Type B pancreatic cell (in vitro differentiated cells): Measurements from ENCODE around the gene RICTOR. TPM values are rescaled to one million over a fixed set of nuclear protein-coding genes. Genes with fewer than 3 reads are reported as not detected.

Experiments
- DNase-seq: peaks from one replicate; pipeline ENCODE4 v3.0.0; 2021; ENCODE audit warnings: mixed read lengths; ENCODE audit not compliant: unreplicated experiment; ENCODE audit errors: extremely low spot score
- H3K27ac Mint-ChIP-seq: 2 replicates; pipeline ENCODE4 v1.8.0; 2021; ENCODE audit warnings: mild to moderate bottlenecking, mixed read lengths
- H3K27me3 Mint-ChIP-seq: 2 replicates; pipeline ENCODE4 v1.8.0; 2021; ENCODE audit warnings: mixed read lengths
- H3K36me3 Mint-ChIP-seq: 2 replicates; pipeline ENCODE4 v1.8.0; 2021; ENCODE audit warnings: mixed read lengths
- H3K4me1 Mint-ChIP-seq: one replicate; pipeline ENCODE4 v1.8.0; 2021; ENCODE audit warnings: mixed read lengths; ENCODE audit not compliant: unreplicated experiment
- H3K4me3 Mint-ChIP-seq: 2 replicates; pipeline ENCODE4 v1.8.0; 2021; ENCODE audit warnings: mild to moderate bottlenecking, mixed read lengths
- H3K9me3 Mint-ChIP-seq: 2 replicates; pipeline ENCODE4 v1.8.0; 2021; ENCODE audit warnings: mixed read lengths
- total RNA-seq: library from RNA; stranded (reverse); gene quantifications from 2 replicates; pipeline ENCODE4 v1.2.1, GENCODE V29; 2021; ENCODE audit warnings: low replicate concordance
- TF ChIP-seq, protein P1 (sequence below): fragments of 200-600 bp; sonication (generic); conservative IDR thresholded peaks from 2 replicates; pipeline ENCODE4 v1.5.0; 2021; ENCODE audit warnings: antibody characterized with exemption, mild to moderate bottlenecking

Gene RICTOR
- total RNA-seq, 1 donor from 2014 or later = 31.8 TPM

DNA sequence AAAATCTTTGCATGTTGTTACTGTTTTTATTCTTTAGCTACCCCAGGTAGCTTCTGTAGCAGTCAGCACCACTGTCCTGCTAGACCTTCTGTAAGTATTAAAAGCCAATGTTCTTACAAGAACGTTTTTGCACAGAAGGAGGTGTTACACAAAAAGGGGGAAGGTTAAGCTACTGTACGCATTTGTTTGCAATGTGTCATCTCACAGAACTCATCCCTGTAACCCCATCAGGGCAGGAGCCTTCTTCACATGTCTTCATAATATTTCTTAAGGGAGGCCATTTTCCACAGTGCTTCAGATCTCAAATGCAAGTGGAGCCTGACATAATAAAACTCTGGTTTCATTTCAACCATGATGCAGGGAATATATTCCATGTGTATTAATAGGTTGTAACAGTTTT, 160.5 kb downstream of the RICTOR start:
- no peak overlapping the region for H3K4me3 Mint-ChIP-seq
- no peak for DNase-seq

DNA sequence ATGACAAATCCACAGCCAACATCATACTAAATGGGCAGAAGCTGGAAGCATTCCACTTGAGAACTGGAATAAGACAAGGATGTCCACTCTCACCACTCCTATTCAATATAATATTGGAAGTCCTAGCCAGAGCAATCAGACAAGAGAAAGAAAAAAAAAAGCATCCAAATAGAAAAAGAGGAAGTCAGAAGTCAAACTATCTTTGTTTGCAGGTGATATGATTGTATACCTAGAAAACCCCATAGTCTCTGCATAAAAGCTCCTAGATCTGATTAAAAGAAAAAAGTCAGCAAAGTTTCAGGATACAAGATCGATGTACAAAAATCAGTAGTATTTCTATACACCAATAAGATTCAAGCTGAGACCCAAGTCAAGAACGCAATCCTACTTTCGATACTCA, 162.3 kb downstream of the RICTOR start:
- no peak overlapping the region for H3K4me3 Mint-ChIP-seq
- no peak overlapping the region for H3K27ac Mint-ChIP-seq
- H3K4me1 Mint-ChIP-seq = no peaks in the 10 kb centered on the region
- no peaks in the 10 kb centered on the region for H3K9me3 Mint-ChIP-seq
- H3K27me3 Mint-ChIP-seq = peaks cover 5% of the 10 kb centered on the region
- DNase-seq = no peak
- H3K36me3 Mint-ChIP-seq = no peaks in the 10 kb centered on the region
- TF ChIP-seq, protein P1, sequence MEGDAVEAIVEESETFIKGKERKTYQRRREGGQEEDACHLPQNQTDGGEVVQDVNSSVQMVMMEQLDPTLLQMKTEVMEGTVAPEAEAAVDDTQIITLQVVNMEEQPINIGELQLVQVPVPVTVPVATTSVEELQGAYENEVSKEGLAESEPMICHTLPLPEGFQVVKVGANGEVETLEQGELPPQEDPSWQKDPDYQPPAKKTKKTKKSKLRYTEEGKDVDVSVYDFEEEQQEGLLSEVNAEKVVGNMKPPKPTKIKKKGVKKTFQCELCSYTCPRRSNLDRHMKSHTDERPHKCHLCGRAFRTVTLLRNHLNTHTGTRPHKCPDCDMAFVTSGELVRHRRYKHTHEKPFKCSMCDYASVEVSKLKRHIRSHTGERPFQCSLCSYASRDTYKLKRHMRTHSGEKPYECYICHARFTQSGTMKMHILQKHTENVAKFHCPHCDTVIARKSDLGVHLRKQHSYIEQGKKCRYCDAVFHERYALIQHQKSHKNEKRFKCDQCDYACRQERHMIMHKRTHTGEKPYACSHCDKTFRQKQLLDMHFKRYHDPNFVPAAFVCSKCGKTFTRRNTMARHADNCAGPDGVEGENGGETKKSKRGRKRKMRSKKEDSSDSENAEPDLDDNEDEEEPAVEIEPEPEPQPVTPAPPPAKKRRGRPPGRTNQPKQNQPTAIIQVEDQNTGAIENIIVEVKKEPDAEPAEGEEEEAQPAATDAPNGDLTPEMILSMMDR = no peak

More for the DNA sequence above, 160.5 kb downstream of the RICTOR start:
- no peak overlapping the region for H3K27ac Mint-ChIP-seq
- TF ChIP-seq, protein P1 = no peak
- no peaks in the 10 kb centered on the region for H3K4me1 Mint-ChIP-seq
- peaks cover 7% of the 10 kb centered on the region for H3K27me3 Mint-ChIP-seq
- no peaks in the 10 kb centered on the region for H3K9me3 Mint-ChIP-seq
- H3K36me3 Mint-ChIP-seq = no peaks in the 10 kb centered on the region

DNA sequence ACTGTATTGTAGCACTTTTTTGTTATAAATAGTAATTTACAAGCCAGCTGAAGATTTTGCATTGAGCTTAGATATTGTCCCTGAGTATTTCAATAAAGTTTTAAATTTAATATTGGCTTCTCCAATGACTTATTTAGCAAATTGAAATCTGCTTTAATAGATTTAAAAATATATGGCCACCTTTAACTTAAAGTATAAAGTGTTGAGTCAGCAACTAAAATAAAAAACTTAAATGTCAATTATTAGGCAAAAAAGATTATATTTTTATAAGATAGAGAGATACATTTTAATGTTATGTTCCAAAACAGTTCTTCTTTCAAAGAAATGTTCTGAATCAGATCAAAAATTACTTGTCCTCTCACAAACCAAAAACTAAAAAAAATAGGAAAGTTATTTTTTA, 167.7 kb downstream of the RICTOR start:
- Mint-ChIP-seq H3K27me3 (no peaks in the 10 kb centered on the region), H3K4me1 (no peaks in the 10 kb centered on the region), H3K36me3 (no peaks in the 10 kb centered on the region), H3K27ac (no peak overlapping the region), H3K9me3 (no peaks in the 10 kb centered on the region), H3K4me3 (no peak overlapping the region)
- DNase-seq = no peak
- TF ChIP-seq, protein P1 = no peak

DNA sequence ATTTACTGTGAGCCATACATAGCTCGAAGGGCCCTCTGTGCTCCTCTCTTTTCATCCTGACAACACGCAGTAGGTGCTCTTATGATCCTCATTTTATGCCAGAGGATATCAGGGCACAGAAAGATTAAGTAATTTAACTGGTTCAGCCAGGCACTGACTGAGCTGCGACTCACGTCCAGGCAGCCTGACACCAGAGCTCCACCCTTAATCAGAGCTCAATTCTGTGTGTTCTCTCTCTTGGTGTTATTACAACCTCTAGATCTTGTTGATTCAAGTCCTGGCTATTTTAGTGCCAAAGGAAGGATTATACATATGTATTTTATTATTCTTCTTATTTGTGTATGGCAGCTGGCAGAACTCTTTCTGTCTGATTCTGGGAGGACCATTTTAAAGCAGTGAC, 168.7 kb downstream of the RICTOR start:
- Mint-ChIP-seq H3K27me3 (no peaks in the 10 kb centered on the region), H3K4me3 (no peak overlapping the region), H3K9me3 (no peaks in the 10 kb centered on the region), H3K27ac (no peak overlapping the region), H3K36me3 (no peaks in the 10 kb centered on the region), H3K4me1 (no peaks in the 10 kb centered on the region)
- no peak for DNase-seq
- TF ChIP-seq, protein P1 = no peak

DNA sequence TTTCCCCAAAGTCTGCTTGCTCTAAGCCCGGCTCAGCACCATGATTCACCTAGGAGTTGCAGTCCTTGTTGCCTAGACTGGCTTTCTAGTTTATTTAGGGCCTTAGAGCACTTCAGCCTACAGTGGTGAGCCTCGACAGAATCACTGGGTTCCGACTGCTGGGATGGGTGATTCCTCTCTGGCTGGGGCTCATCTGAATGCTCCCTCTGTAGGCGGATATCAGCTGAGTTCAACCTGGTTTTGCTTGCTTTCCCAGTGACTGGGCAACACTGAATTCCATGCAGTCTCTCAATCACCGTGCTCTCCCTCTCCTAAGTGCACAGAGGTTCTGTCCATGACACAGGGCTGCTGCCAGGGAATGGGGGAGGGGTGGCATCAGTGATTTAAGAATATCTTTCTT, 174.3 kb downstream of the RICTOR start:
- Mint-ChIP-seq H3K27me3 (no peaks in the 10 kb centered on the region), H3K4me1 (no peaks in the 10 kb centered on the region), H3K4me3 (no peak overlapping the region), H3K27ac (no peak overlapping the region), H3K36me3 (no peaks in the 10 kb centered on the region), H3K9me3 (no peaks in the 10 kb centered on the region)
- TF ChIP-seq, protein P1 = no peak
- DNase-seq = no peak

DNA sequence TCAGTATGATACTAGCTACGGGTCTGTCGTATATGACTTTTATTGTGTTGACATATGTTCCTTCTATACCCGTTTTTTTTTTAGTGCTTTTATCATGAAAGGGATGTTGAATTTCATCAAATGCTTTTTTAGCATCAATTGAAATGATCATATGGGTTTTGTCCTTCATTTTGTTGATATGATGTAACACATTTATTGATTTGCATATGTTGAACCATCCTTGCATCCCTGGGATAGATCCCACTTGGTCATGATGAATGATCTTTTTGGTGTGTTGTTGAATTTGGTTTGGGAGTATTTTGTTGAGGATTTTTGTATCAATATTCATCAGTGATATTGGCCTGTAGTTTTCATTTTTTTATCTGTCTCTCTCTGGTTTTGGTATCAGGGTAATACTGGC, 177.4 kb downstream of the RICTOR start:
- no peak overlapping the region for H3K4me3 Mint-ChIP-seq
- no peaks in the 10 kb centered on the region for H3K9me3 Mint-ChIP-seq
- no peaks in the 10 kb centered on the region for H3K36me3 Mint-ChIP-seq
- no peak for DNase-seq
- TF ChIP-seq, protein P1 = no peak
- H3K27ac Mint-ChIP-seq = no peak overlapping the region
- H3K4me1 Mint-ChIP-seq = no peaks in the 10 kb centered on the region
- no peaks in the 10 kb centered on the region for H3K27me3 Mint-ChIP-seq
